ENCODE measurements around the gene FBN2. TPM values are rescaled to one million over a fixed set of nuclear protein-coding genes. Genes with fewer than 3 reads are reported as not detected.

FBN2 gene
- total RNA-seq, 1 donor from 2014 or later, result 0.58 TPM

- DNase-seq, result no peak
- Histone ChIP-seq H3K27me3 (peaks cover 27% of the 10 kb centered on the region), H3K9me3 (no peaks in the 10 kb centered on the region), H3K36me3 (no peaks in the 10 kb centered on the region), H3K4me3 (no peak overlapping the region), H3K27ac (no peak overlapping the region), H3K4me1 (peaks cover 10% of the 10 kb centered on the region)
- TF ChIP-seq, protein P1, sequence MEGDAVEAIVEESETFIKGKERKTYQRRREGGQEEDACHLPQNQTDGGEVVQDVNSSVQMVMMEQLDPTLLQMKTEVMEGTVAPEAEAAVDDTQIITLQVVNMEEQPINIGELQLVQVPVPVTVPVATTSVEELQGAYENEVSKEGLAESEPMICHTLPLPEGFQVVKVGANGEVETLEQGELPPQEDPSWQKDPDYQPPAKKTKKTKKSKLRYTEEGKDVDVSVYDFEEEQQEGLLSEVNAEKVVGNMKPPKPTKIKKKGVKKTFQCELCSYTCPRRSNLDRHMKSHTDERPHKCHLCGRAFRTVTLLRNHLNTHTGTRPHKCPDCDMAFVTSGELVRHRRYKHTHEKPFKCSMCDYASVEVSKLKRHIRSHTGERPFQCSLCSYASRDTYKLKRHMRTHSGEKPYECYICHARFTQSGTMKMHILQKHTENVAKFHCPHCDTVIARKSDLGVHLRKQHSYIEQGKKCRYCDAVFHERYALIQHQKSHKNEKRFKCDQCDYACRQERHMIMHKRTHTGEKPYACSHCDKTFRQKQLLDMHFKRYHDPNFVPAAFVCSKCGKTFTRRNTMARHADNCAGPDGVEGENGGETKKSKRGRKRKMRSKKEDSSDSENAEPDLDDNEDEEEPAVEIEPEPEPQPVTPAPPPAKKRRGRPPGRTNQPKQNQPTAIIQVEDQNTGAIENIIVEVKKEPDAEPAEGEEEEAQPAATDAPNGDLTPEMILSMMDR (IDR thresholded peaks at IDR 0.05), result no peak
- ATAC-seq, result no peak
- intact Hi-C loops (cut with DNase I), result no loop called here
Measured at GRCh38 chr5:128532776-128533175, 5.3 kb downstream of the FBN2 start.

DNA sequence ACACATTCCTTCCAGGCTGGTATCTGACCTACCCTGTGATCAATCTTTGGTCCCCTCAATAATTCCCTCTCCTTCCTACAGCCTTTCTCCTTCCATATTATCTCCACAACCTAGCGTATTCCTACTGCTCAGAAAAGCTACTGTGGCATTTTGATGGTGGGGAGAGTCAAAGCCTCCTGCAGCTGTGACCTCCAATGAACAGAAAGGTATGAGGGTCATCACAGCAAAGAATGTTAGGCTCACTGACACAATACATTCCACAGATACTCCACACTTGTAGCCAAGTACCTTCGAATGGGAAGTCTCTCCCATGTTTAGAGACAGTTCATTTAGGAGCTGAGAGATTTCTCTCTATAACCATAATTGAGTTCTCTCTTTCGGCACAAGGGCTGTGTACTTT lies 5.9 kb downstream of the FBN2 start:
- H3K4me3 ChIP-seq, result no peak overlapping the region
- peaks cover 21% of the 10 kb centered on the region for H3K27me3 ChIP-seq
- intact Hi-C loops (cut with DNase I), result no loop called here
- no peak for DNase-seq
- TF ChIP-seq, protein P1 (IDR thresholded peaks at IDR 0.05), result no peak
- no peak for ATAC-seq
- peaks cover 3% of the 10 kb centered on the region for H3K4me1 ChIP-seq
- no peaks in the 10 kb centered on the region for H3K36me3 ChIP-seq
- no peaks in the 10 kb centered on the region for H3K9me3 ChIP-seq
- no peak overlapping the region for H3K27ac ChIP-seq

DNA sequence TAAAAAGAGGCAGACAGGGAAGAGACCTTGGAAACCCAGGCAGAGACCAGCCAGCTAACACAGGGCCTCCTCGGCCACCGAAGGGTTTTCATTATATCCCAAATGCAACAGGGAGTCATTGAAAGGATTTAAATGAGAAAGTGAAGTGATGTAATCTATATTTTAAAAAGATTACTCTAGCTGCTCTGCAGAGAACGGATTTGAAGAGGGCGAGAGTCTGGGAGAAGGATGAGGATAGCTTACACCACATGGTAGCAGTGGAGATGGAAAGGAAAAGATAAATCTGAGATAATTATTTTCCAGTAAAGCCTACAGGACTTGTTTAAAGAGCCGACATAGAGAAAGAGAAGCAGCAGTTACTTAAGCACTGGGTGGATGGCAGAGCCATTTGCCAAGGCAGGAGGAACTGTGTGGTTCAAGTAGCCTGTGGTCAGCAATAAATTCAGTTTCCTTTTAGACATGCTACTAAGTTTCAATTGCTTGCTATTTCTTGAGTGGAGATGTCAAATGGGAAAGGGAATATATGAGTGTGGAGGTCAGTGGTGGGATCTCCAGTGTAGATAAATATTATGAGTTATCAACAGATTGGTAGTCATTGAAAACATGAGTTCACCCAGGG lies 9.3 kb downstream of the FBN2 start:
- TF ChIP-seq, protein P1 (IDR thresholded peaks at IDR 0.05), result no peak
- H3K36me3 ChIP-seq, result no peaks in the 10 kb centered on the region
- no peaks in the 10 kb centered on the region for H3K4me1 ChIP-seq
- no peaks in the 10 kb centered on the region for H3K27me3 ChIP-seq
- no peak for ATAC-seq
- no peak overlapping the region for H3K4me3 ChIP-seq
- intact Hi-C loops (cut with DNase I), result no loop called here
- H3K9me3 ChIP-seq, result no peaks in the 10 kb centered on the region
- DNase-seq, result no peak
- no peak overlapping the region for H3K27ac ChIP-seq

DNA sequence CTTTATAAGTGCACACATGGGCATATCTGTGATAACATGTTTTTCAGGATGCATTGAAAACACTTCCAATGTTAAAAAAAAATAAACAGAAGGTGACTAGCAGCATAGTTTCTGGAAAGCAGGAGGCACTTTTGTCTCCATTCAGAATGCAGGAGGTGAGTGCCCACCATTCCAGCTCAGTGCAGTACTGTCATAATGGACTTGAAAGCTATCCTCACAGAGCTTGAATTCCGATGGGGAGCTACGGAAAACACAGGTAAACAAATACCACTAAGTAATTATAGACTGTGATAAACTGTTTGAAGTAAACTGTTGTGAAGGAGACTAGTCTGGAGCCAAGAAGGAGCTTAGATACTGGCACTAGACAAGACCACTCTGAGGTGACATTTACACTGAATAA lies 9.9 kb downstream of the FBN2 start:
- Histone ChIP-seq H3K4me3 (no peak overlapping the region), H3K27ac (no peak overlapping the region), H3K27me3 (no peaks in the 10 kb centered on the region), H3K9me3 (no peaks in the 10 kb centered on the region), H3K36me3 (no peaks in the 10 kb centered on the region), H3K4me1 (no peaks in the 10 kb centered on the region)
- intact Hi-C loops (cut with DNase I), result no loop called here
- no peak for DNase-seq
- TF ChIP-seq, protein P1 (IDR thresholded peaks at IDR 0.05), result no peak
- ATAC-seq, result no peak

GRCh38 chr5:128527077-128527476 lies 11.0 kb downstream of the FBN2 start:
- no peak for ATAC-seq
- no peak for DNase-seq
- TF ChIP-seq, protein P1 (IDR thresholded peaks at IDR 0.05), result no peak
- intact Hi-C loops (cut with DNase I), result no loop called here
- no peaks in the 10 kb centered on the region for H3K9me3 ChIP-seq
- H3K36me3 ChIP-seq, result no peaks in the 10 kb centered on the region
- no peak overlapping the region for H3K27ac ChIP-seq
- no peaks in the 10 kb centered on the region for H3K4me1 ChIP-seq
- H3K4me3 ChIP-seq, result no peak overlapping the region
- no peaks in the 10 kb centered on the region for H3K27me3 ChIP-seq

DNA sequence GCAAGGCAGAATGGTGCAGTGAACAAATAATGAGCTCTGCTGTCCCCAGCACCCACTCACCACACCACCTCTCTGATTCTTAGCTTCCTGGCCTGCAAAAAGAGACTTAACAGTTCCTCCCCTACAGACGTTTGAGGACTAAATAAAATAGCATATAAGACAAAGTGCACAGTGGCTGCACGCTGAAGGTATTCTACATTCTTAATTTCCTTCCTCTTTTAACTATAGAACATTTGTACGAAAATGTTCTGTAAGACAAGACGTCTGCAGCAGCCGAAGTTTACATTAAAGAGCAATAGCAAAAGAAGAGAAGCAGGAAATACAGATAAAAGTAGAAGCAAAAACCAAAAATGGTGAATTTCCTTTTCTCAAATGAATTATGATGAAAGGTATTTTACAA lies 15.7 kb downstream of the FBN2 start:
- Histone ChIP-seq H3K9me3 (no peaks in the 10 kb centered on the region), H3K4me1 (no peaks in the 10 kb centered on the region), H3K36me3 (no peaks in the 10 kb centered on the region), H3K27me3 (no peaks in the 10 kb centered on the region), H3K4me3 (no peak overlapping the region), H3K27ac (no peak overlapping the region)
- TF ChIP-seq, protein P1 (IDR thresholded peaks at IDR 0.05), result no peak
- ATAC-seq, result no peak
- intact Hi-C loops (cut with DNase I), result no loop called here
- no peak for DNase-seq

Data from upper lobe of right lung (tissue), 1 donor.